ENCODE results near the gene TEAD1.

The TEAD1 gene

GRCh38 chr11:12943311-12943710, 269.1 kb downstream of the TEAD1 start:
- DNase-seq (ENCODE audit: low spot score) = no peak

DNA sequence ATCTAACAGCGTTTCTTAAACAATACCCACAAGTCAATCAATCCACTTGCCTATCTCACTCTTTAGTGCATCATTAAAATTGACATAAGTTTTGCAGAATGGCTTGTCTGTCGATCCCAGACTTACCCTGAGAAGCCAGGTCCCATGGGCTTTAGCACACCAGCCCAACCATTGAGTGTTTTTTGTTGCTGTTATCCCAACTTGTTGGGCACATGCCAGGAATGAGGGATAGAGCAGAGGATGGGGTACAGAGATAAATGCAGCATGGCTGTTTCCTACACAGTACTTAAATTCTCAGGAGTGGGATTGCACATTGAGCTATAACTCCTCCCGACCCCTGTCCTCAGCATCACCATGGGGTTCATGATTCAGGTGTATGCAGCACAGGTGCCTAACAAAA, 270.7 kb downstream of the TEAD1 start:
- DNase-seq (ENCODE audit: low spot score) = no peak

DNA sequence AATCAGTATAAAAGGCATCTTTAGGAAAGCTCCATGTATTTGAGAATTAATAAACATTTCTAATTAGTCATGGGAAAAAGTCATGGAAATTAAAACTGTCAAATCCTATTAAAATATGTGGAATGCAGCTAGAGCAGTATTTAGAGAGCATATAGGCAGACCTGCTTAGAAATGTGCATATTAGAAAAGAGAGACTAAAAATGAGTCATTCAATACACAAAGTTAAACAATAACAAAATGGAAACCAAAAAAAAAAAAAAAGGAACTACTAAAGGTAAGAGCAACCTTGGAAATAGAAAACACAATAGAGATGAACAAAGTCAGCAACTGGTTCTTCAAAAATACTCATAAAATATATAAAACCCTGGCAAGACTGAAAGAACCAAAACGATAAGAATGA, 275.2 kb downstream of the TEAD1 start:
- no peak for DNase-seq (ENCODE audit: low spot score)

- DNase-seq (ENCODE audit: low spot score) = no peak
Measured at GRCh38 chr11:12950670-12951069, 276.4 kb downstream of the TEAD1 start.

GRCh38 chr11:12951376-12951775, 277.2 kb downstream of the TEAD1 start:
- DNase-seq (ENCODE audit: low spot score) = no peak

DNA sequence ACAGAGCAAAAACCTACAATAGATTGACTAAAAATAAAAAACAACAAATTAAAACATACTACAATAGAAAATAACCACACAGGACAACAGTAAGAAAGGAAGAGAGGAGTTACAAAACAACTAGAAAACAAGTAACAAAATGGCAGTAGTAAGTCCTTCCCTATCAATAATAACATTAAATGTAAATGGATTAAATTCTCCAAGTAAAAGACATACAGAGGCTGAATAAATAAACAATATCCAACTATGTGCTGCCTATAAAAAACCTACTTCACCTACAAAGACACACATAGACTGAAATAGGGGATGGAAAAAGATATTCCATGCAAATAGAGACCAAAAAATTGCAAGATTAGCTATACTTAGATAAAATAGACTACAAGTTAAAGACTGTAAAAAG, 277.9 kb downstream of the TEAD1 start:
- no peak for DNase-seq (ENCODE audit: low spot score)

DNA sequence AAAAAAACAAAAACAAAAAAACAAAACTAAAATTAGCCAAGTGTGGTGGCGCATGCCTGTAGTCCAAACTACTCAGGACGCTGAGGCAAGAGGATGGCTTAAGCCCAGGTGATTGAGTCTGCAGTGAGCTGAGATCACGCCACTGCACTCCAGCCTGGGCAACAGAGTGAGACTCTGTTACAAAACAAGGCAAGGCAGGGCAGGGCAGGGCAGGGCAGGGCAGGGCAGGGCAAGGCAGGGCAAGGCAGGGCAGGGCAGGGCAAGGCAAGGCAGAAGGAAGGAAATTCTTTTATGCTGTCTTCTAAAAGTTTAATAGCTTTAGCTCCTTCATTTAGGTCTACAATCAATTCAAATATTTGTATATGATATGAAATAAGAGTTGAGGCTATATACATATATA, 284.8 kb downstream of the TEAD1 start:
- no peak for DNase-seq (ENCODE audit: low spot score)

DNA sequence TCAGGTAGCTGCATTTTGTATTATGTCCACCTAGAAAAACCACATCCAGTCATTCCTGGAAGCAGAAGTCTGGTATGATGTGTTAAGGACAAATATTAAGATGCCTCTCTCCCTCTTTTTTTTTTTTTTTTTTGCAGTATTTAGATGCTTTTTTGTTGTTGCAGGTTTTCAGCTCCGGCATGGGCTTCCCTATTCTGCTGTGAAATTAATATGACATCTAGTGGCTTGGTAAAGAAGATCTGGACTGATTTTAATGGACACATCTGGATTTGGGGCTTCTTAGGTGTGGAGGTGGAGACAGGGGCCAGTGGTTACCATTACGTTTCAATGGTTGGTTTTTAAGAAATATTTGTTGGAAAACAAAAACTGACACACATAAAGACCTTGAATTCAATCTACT, 287.4 kb downstream of the TEAD1 start:
- no peak for DNase-seq (ENCODE audit: low spot score)

- no peak for DNase-seq (ENCODE audit: low spot score)
Measured at GRCh38 chr11:12962306-12962705, 288.1 kb downstream of the TEAD1 start.

- no peak for DNase-seq (ENCODE audit: low spot score)
Measured at GRCh38 chr11:12963051-12963450, 288.8 kb downstream of the TEAD1 start.

GRCh38 chr11:12963792-12964536, 289.7 kb downstream of the TEAD1 start:
- DNase-seq (ENCODE audit: low spot score) = peak; percentile 83

DNA sequence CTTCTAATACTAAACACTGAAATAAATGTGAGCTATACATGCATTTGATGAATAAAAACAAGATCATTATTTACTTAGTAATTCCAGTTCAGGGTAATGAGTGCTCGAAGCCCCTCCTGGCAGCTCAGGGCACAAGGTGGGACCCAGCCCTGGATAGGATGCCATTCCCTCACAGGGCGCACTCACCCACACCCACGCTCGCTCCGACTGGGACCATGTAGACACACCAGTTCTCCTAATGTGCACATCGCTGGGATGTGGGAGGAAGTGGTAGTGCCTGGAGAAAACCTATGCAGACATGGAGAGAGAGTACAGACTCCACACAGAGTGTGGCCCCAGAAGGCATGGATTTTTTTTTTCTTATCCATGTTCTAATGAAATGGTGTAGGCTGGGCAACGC, 290.4 kb downstream of the TEAD1 start:
- DNase-seq (ENCODE audit: low spot score) = no peak

- DNase-seq (ENCODE audit: low spot score) = no peak
Measured at GRCh38 chr11:12966002-12966401, 291.8 kb downstream of the TEAD1 start.

GRCh38 chr11:12968101-12968500, 293.9 kb downstream of the TEAD1 start:
- no peak for DNase-seq (ENCODE audit: low spot score)

GRCh38 chr11:12968826-12969225, 294.6 kb downstream of the TEAD1 start:
- DNase-seq (ENCODE audit: low spot score) = no peak

DNA sequence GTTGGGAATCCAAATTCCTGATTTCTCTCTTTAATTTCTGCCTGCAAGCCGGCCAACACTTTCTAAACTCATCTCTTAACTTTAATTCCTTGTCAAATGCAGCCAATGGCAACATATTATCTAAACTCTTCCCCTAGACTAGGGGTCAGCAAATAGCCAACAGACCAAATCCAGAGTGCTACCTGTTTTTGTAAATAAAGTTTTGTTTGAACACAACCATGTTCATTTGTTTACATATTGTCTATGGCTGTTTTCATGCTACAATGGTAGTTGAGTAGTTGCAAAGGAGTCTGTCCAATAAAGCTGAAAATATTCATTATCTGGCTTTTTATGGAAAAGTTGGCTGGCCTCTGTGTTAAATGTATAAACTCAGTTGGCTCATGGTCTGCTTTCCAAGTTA, 297.7 kb downstream of the TEAD1 start:
- no peak for DNase-seq (ENCODE audit: low spot score)

GRCh38 chr11:12973528-12974181, 299.4 kb downstream of the TEAD1 start:
- no peak for DNase-seq (ENCODE audit: low spot score)

DNA sequence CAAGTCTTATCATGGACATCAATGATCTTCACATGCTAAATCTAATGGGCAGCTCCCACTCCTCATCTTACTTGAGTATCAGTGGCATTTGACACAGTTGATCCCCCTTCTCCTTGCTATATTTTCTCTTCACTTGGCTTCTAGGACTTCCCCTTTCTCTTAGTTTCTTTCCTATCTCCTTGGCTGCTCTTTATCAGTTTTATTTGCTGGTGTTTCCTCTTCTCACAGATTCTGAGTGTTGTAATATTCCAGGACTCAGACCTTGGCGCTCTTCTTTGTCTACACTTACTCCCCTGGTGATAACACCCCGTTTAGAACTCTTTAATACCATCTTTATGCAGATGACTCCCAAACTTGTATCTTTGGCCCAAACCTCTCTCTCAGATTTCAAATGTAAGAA, 301.0 kb downstream of the TEAD1 start:
- DNase-seq (ENCODE audit: low spot score) = no peak

- DNase-seq (ENCODE audit: low spot score) = no peak
Measured at GRCh38 chr11:12979928-12980689, 305.9 kb downstream of the TEAD1 start.

- no peak for DNase-seq (ENCODE audit: low spot score)
Measured at GRCh38 chr11:12981676-12982522, 307.7 kb downstream of the TEAD1 start.

GRCh38 chr11:12983336-12983735, 309.1 kb downstream of the TEAD1 start:
- no peak for DNase-seq (ENCODE audit: low spot score)

DNA sequence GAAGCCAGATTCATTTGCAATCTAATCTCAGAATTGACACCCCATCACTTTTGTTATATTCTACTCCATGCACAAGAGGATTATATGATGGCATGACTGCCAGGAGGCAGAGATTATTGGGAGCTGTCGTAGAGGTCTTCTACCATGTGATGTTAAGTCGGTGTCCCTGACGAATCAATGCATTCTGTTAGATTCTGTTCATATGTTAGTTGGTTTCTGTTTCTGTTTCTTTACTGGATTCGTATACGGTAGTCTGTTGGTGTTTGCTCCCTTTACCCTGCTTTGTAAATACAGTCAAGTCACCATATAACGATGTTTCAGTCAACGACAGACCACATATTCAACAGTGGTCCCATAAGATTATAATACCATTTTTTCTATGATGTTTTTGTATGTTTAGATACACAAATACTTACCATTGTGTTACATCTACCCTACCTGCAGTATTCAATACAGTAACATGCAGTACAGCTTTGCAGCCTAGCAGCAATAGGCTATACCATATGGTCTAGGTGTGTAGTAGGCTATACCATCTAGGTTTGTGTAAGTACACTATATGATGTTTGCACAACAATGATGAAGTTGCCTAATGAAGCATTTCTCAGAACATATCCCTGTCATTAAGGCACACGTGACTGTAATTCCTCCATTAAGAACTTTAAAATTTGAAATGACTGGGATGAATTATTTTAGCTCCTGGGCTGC, 312.1 kb downstream of the TEAD1 start:
- DNase-seq (ENCODE audit: low spot score) = no peak
